Adipocyte (in vitro differentiated cells): ENCODE measurements around the gene TMEM269.
"Not testable (repeated sequence)": the region's sequence is repeated elsewhere in the genome, so short reads cannot be mapped to it uniquely, and the experiment has no call there.

Experiments
- DNase-seq: peaks from one replicate; pipeline ENCODE4 v3.0.0-alpha.2; 2015; ENCODE audit warnings: low read depth
- H3K27me3 ChIP-seq: replicated peaks from 2 replicates; pipeline ENCODE4 v1.7.0; 2013; ENCODE audit warnings: mild to moderate bottlenecking, low read length, moderate library complexity; ENCODE audit not compliant: control insufficient read depth, insufficient read depth
- H3K36me3 ChIP-seq: 2 replicates; pipeline ENCODE4 v1.7.0; 2013; ENCODE audit warnings: low read length, mild to moderate bottlenecking, moderate library complexity; ENCODE audit not compliant: control insufficient read depth, insufficient read depth, severe bottlenecking
- H3K4me1 ChIP-seq: 2 replicates; pipeline ENCODE4 v1.7.0; 2013; ENCODE audit warnings: mild to moderate bottlenecking, low read length, moderate library complexity; ENCODE audit not compliant: control insufficient read depth, insufficient read depth
- H3K4me3 ChIP-seq: 2 replicates; pipeline ENCODE4 v1.7.0; 2013; ENCODE audit warnings: mild to moderate bottlenecking, low read length, moderate library complexity
- H3K9ac ChIP-seq: 2 replicates; pipeline ENCODE4 v1.7.0; 2013; ENCODE audit warnings: mild to moderate bottlenecking, low read length, moderate library complexity
- H3K9me3 ChIP-seq: 2 replicates; pipeline ENCODE4 v1.7.0; 2013; ENCODE audit warnings: mild to moderate bottlenecking, low read length, moderate library complexity; ENCODE audit not compliant: control insufficient read depth

TMEM269 gene

GRCh38 chr1:42748461-42749410, 36.1 kb upstream of the TMEM269 start:
- Histone ChIP-seq H3K9me3 (no peaks in the 10 kb centered on the region), H3K4me1 (peaks cover 22% of the 10 kb centered on the region), H3K4me3 (no peak overlapping the region), H3K27me3 (no peaks in the 10 kb centered on the region), H3K36me3 (peaks cover 57% of the 10 kb centered on the region), H3K9ac (no peak overlapping the region)
- DNase-seq, result no peak

GRCh38 chr1:42750041-42750440, 34.8 kb upstream of the TMEM269 start:
- H3K9ac ChIP-seq, result no peak overlapping the region

GRCh38 chr1:42751511-42752070, 33.2 kb upstream of the TMEM269 start:
- DNase-seq, H3K9ac ChIP-seq, H3K27me3 ChIP-seq, H3K4me3 ChIP-seq, H3K9me3 ChIP-seq: not testable (repeated sequence)
- Histone ChIP-seq H3K36me3 (peaks cover 75% of the 10 kb centered on the region), H3K4me1 (peaks cover 25% of the 10 kb centered on the region)

More at GRCh38 chr1:42750041-42750440, 34.8 kb upstream of the TMEM269 start:
- Histone ChIP-seq H3K4me3 (no peak overlapping the region), H3K4me1 (peaks cover 25% of the 10 kb centered on the region), H3K9me3 (no peaks in the 10 kb centered on the region), H3K27me3 (no peaks in the 10 kb centered on the region), H3K36me3 (peaks cover 70% of the 10 kb centered on the region)
- DNase-seq, result no peak

- DNase-seq, result no peak
- H3K36me3 ChIP-seq, result peaks cover 76% of the 10 kb centered on the region
- H3K4me3 ChIP-seq, result no peak overlapping the region
- no peaks in the 10 kb centered on the region for H3K9me3 ChIP-seq
- no peak overlapping the region for H3K9ac ChIP-seq
- H3K27me3 ChIP-seq, result no peaks in the 10 kb centered on the region
- H3K4me1 ChIP-seq, result peaks cover 25% of the 10 kb centered on the region
Measured at GRCh38 chr1:42752284-42752683, 32.5 kb upstream of the TMEM269 start.

GRCh38 chr1:42753070-42753469, 31.7 kb upstream of the TMEM269 start:
- peak; percentile 61 for DNase-seq
- no peaks in the 10 kb centered on the region for H3K27me3 ChIP-seq
- peaks cover 24% of the 10 kb centered on the region for H3K4me1 ChIP-seq
- H3K36me3 ChIP-seq, result peaks cover 76% of the 10 kb centered on the region
- H3K9me3 ChIP-seq, result no peaks in the 10 kb centered on the region
- H3K9ac ChIP-seq, result no peak overlapping the region
- peak overlapping the region; percentile 4 for H3K4me3 ChIP-seq

DNA sequence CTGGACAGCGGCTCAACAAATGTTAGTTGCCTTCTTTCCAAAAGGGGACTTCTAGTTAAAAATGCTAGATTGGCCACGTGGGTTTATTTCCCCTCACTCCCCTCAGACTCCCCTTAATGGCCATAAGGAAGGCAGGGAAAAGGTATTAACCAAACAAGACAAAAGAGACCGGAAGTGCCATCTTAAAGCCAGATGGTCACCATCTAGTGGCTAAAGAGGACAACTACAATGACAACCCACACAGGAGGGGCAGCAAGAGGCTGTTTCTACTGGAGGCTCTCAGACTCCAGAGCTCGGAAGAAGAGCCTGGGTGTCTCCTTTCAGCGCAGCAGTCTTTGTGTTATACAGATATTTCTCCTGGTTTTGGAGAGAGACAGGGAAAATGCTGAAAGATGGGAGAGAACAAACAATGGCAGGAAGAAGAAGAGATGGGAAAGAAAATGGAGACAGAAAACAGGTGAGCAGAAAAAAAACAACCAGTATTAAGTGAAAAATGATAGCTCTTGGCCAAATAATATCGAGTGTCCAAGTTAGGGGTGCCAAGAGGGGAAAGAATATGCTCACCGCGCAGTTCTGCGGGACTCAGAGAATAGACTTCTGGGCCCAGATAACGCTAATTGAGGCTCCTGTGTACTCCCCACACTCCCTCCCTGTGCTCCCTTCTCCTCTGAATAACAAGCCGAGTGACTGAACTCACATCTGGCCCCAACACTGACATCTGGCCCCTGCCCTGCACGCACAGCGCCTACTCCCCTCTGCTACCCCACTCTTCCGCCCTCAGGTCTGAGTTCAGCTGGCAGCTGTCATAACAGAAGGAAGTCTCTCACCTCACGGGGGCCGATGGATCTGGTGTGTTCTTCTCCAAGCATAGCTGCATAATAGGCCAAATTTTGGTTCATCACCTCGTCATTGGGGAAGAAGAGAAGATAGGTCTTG, 27.6 kb upstream of the TMEM269 start:
- Histone ChIP-seq H3K36me3 (peaks cover 79% of the 10 kb centered on the region), H3K4me1 (peaks cover 9% of the 10 kb centered on the region), H3K9me3 (no peaks in the 10 kb centered on the region), H3K9ac (no peak overlapping the region), H3K27me3 (no peaks in the 10 kb centered on the region), H3K4me3 (no peak overlapping the region)
- DNase-seq, result peak; percentile 79

- DNase-seq, result no peak
- Histone ChIP-seq H3K9ac (no peak overlapping the region), H3K4me3 (no peak overlapping the region), H3K4me1 (peaks cover 9% of the 10 kb centered on the region), H3K27me3 (no peaks in the 10 kb centered on the region), H3K36me3 (peaks cover 76% of the 10 kb centered on the region), H3K9me3 (no peaks in the 10 kb centered on the region)
Measured at GRCh38 chr1:42757892-42758275, 26.9 kb upstream of the TMEM269 start.

- Histone ChIP-seq H3K9ac (no peak overlapping the region), H3K4me3 (no peak overlapping the region), H3K9me3 (no peaks in the 10 kb centered on the region), H3K27me3 (no peaks in the 10 kb centered on the region), H3K4me1 (peaks cover 4% of the 10 kb centered on the region), H3K36me3 (peaks cover 76% of the 10 kb centered on the region)
- no peak for DNase-seq
Measured at GRCh38 chr1:42758641-42759040, 26.1 kb upstream of the TMEM269 start.

DNA sequence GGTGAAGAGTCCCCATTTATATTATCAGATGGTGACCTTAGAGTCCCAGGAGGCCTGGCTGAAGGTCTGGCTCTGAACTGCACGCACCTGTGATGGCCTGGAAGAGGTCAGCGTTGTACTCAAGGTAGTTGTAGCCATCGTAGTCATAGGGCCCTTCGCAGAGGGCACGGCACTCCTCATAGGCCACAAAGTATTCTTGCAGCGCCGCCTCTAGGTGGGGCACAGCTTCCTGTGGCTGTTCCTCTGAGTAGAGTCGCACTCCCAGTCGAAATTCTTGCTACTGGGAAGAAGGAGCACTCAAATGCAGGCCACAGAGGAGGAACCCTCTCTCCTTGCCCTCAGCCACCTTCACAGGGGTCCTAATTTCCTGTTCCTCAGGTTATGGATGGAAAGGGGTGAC, 25.7 kb upstream of the TMEM269 start:
- Histone ChIP-seq H3K4me1 (peaks cover under 1% of the 10 kb centered on the region), H3K9ac (no peak overlapping the region), H3K36me3 (peaks cover 72% of the 10 kb centered on the region), H3K4me3 (no peak overlapping the region), H3K27me3 (no peaks in the 10 kb centered on the region), H3K9me3 (no peaks in the 10 kb centered on the region)
- DNase-seq, result no peak

- DNase-seq, result no peak
- Histone ChIP-seq H3K9me3 (no peaks in the 10 kb centered on the region), H3K9ac (no peak overlapping the region), H3K4me3 (no peak overlapping the region), H3K36me3 (peaks cover 48% of the 10 kb centered on the region), H3K27me3 (no peaks in the 10 kb centered on the region), H3K4me1 (peaks cover 9% of the 10 kb centered on the region)
Measured at GRCh38 chr1:42761567-42761966, 23.2 kb upstream of the TMEM269 start.

DNA sequence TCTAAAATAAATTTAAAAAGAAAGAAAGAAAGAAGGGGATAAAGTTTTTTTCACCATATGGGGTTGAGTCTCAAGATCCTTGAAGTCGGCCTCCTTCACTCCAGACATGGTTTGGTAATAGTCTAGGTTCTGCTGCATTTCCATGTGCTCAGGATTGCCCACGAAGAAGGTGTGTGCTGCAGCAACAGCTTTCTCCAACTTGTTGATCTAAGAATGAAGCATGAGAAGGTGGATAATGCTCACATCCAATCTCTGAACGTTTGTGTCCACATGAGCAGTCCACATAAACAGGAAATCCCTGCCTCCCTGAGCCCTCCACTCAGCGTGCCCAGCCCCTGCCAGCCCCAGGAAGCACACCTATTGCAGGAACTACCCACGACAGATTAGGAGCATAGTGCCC, 22.5 kb upstream of the TMEM269 start:
- no peak for DNase-seq
- H3K36me3 ChIP-seq, result peaks cover 42% of the 10 kb centered on the region
- no peak overlapping the region for H3K9ac ChIP-seq
- peaks cover 9% of the 10 kb centered on the region for H3K4me1 ChIP-seq
- H3K9me3 ChIP-seq, result no peaks in the 10 kb centered on the region
- H3K4me3 ChIP-seq, result no peak overlapping the region
- no peaks in the 10 kb centered on the region for H3K27me3 ChIP-seq
